GM12878 (cell line): Measurements from ENCODE around the gene PLB1.

Experiments used
- BRCA1 ChIP-seq: IDR thresholded peaks from 2 replicates; pipeline ENCODE4 v1.6.1; 2011; ENCODE audit warnings: low read depth, low read length, improper control_type of control experiment
- CBX5 ChIP-seq: sonication (generic); IDR thresholded peaks from 2 replicates; pipeline ENCODE4 v1.6.1; 2016; ENCODE audit warnings: low read depth, moderate library complexity, mild to moderate bottlenecking, inconsistent platforms
- EED ChIP-seq: sonication (generic); IDR thresholded peaks from 2 replicates; pipeline ENCODE4 v1.6.1; 2016; ENCODE audit warnings: antibody characterized with exemption, low read depth
- EGR1 ChIP-seq, 2 experiments: IDR thresholded peaks; 1 replicate in 1 of 2; 2 replicates in 1 of 2; pipeline ENCODE4 v1.6.1; 2011 to 2012; ENCODE audit warnings: low read depth in 2 of 2, low read length in 2 of 2, borderline replicate concordance in 1 of 2, mild to moderate bottlenecking in 1 of 2, moderate library complexity in 1 of 2
- EZH2 ChIP-seq: IDR thresholded peaks from 2 replicates; pipeline ENCODE4 v1.6.1; 2012; ENCODE audit warnings: low read depth, mild to moderate bottlenecking, control low read depth, inconsistent platforms, low read length, borderline replicate concordance; ENCODE audit not compliant: control insufficient read depth
- JUND ChIP-seq: IDR thresholded peaks from 2 replicates; pipeline ENCODE4 v1.6.1; 2012; ENCODE audit warnings: low read depth, mild to moderate bottlenecking, low read length, improper control_type of control experiment, moderate library complexity
- KDM1A ChIP-seq: fragments of 200-600 bp; sonication (generic); IDR thresholded peaks from 2 replicates; pipeline ENCODE4 v1.6.1; 2016; ENCODE audit warnings: borderline replicate concordance
- RAD21 ChIP-seq: IDR thresholded peaks from 2 replicates; pipeline ENCODE4 v1.6.1; 2011; ENCODE audit warnings: mild to moderate bottlenecking, low read depth, low read length, moderate library complexity; ENCODE audit not compliant: insufficient read depth
- TAF1 ChIP-seq: IDR thresholded peaks from 2 replicates; pipeline ENCODE4 v1.6.1; 2011; ENCODE audit warnings: mild to moderate bottlenecking, low read depth, low read length, borderline replicate concordance
- ZNF274 ChIP-seq: IDR thresholded peaks from one replicate; pipeline ENCODE4 v1.8.0; 2011; ENCODE audit not compliant: insufficient read length, insufficient read depth
- TF ChIP-seq, protein P1 (sequence below): IDR thresholded peaks from 2 replicates; pipeline ENCODE4 v1.6.1; 2011; ENCODE audit warnings: low read depth, low read length, improper control_type of control experiment, borderline replicate concordance
- TF ChIP-seq, protein P2 (sequence below), 3 experiments: IDR thresholded peaks in 2 of 3; conservative IDR thresholded peaks in 1 of 3; 2 replicates each; pipeline ENCODE4 v1.5.1; 2011; ENCODE audit warnings: low read depth in 3 of 3, low read length in 3 of 3, mild to moderate bottlenecking in 3 of 3, control low read depth in 2 of 3, moderate library complexity in 2 of 3, inconsistent platforms in 1 of 3, mixed read lengths in 1 of 3; ENCODE audit not compliant: control insufficient read depth in 2 of 3, insufficient read depth in 1 of 3; ENCODE audit errors: extremely low read depth in 1 of 3
- TF ChIP-seq, protein P3 (sequence below): fragments of 450-650 bp; IDR thresholded peaks from 2 replicates; pipeline ENCODE4 v1.6.1; 2017; ENCODE audit warnings: mild to moderate bottlenecking, moderate library complexity
- TF ChIP-seq, protein P4 (sequence below): fragments of 450-650 bp; IDR thresholded peaks from 2 replicates; pipeline ENCODE4 v1.6.1; 2018; ENCODE audit warnings: mild to moderate bottlenecking, low read depth, moderate library complexity; ENCODE audit not compliant: partially characterized antibody

DNA sequence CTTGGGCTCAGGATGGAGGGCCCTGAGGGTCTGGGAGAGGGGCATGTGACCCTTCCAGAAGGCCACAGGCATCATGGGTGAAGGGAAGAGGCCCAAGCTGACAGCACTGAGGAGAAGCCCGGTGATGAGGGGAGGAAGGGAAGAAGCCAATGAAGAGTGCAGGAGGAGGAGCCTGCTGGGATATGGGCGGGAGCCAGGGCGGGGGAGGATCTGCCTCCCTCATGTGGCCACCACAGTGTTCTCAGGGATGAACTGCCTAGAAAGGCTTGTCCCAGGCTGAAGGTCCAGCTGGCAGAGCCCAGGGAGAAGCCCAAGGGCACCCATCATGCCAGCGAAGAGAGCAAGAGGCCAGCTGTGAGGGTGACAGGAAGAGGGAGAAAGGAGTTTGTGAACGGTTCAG, 24.6 kb upstream of the PLB1 start:
- TF ChIP-seq, protein P1, sequence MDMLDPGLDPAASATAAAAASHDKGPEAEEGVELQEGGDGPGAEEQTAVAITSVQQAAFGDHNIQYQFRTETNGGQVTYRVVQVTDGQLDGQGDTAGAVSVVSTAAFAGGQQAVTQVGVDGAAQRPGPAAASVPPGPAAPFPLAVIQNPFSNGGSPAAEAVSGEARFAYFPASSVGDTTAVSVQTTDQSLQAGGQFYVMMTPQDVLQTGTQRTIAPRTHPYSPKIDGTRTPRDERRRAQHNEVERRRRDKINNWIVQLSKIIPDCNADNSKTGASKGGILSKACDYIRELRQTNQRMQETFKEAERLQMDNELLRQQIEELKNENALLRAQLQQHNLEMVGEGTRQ = no peak
- TF ChIP-seq EGR1 (IDR thresholded peaks at IDR 0.05; ENCODE audit: borderline replicate concordance in 1 of 2, low read depth in 2 of 2, low read length in 2 of 2) = no peak
- TF ChIP-seq, protein P2, sequence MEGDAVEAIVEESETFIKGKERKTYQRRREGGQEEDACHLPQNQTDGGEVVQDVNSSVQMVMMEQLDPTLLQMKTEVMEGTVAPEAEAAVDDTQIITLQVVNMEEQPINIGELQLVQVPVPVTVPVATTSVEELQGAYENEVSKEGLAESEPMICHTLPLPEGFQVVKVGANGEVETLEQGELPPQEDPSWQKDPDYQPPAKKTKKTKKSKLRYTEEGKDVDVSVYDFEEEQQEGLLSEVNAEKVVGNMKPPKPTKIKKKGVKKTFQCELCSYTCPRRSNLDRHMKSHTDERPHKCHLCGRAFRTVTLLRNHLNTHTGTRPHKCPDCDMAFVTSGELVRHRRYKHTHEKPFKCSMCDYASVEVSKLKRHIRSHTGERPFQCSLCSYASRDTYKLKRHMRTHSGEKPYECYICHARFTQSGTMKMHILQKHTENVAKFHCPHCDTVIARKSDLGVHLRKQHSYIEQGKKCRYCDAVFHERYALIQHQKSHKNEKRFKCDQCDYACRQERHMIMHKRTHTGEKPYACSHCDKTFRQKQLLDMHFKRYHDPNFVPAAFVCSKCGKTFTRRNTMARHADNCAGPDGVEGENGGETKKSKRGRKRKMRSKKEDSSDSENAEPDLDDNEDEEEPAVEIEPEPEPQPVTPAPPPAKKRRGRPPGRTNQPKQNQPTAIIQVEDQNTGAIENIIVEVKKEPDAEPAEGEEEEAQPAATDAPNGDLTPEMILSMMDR (IDR thresholded peaks at IDR 0.05 in 2 of 3, conservative IDR thresholded peaks at IDR 0.05 in 1 of 3; ENCODE audit: control insufficient read depth in 2 of 3, extremely low read depth in 1 of 3, insufficient read depth in 1 of 3, low read depth in 3 of 3, low read length in 3 of 3) = no peak
- TF ChIP-seq ZNF274 = no peak
- no peak for TF ChIP-seq EZH2
- TF ChIP-seq BRCA1 = no peak
- TF ChIP-seq, protein P3, sequence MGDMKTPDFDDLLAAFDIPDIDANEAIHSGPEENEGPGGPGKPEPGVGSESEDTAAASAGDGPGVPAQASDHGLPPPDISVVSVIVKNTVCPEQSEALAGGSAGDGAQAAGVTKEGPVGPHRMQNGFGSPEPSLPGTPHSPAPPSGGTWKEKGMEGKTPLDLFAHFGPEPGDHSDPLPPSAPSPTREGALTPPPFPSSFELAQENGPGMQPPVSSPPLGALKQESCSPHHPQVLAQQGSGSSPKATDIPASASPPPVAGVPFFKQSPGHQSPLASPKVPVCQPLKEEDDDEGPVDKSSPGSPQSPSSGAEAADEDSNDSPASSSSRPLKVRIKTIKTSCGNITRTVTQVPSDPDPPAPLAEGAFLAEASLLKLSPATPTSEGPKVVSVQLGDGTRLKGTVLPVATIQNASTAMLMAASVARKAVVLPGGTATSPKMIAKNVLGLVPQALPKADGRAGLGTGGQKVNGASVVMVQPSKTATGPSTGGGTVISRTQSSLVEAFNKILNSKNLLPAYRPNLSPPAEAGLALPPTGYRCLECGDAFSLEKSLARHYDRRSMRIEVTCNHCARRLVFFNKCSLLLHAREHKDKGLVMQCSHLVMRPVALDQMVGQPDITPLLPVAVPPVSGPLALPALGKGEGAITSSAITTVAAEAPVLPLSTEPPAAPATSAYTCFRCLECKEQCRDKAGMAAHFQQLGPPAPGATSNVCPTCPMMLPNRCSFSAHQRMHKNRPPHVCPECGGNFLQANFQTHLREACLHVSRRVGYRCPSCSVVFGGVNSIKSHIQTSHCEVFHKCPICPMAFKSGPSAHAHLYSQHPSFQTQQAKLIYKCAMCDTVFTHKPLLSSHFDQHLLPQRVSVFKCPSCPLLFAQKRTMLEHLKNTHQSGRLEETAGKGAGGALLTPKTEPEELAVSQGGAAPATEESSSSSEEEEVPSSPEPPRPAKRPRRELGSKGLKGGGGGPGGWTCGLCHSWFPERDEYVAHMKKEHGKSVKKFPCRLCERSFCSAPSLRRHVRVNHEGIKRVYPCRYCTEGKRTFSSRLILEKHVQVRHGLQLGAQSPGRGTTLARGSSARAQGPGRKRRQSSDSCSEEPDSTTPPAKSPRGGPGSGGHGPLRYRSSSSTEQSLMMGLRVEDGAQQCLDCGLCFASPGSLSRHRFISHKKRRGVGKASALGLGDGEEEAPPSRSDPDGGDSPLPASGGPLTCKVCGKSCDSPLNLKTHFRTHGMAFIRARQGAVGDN = no peak
- TF ChIP-seq JUND = no peak
- TF ChIP-seq KDM1A = no peak
- no peak for TF ChIP-seq CBX5
- no peak for TF ChIP-seq RAD21
- TF ChIP-seq EED = no peak
- TF ChIP-seq TAF1 = no peak
- TF ChIP-seq, protein P4, sequence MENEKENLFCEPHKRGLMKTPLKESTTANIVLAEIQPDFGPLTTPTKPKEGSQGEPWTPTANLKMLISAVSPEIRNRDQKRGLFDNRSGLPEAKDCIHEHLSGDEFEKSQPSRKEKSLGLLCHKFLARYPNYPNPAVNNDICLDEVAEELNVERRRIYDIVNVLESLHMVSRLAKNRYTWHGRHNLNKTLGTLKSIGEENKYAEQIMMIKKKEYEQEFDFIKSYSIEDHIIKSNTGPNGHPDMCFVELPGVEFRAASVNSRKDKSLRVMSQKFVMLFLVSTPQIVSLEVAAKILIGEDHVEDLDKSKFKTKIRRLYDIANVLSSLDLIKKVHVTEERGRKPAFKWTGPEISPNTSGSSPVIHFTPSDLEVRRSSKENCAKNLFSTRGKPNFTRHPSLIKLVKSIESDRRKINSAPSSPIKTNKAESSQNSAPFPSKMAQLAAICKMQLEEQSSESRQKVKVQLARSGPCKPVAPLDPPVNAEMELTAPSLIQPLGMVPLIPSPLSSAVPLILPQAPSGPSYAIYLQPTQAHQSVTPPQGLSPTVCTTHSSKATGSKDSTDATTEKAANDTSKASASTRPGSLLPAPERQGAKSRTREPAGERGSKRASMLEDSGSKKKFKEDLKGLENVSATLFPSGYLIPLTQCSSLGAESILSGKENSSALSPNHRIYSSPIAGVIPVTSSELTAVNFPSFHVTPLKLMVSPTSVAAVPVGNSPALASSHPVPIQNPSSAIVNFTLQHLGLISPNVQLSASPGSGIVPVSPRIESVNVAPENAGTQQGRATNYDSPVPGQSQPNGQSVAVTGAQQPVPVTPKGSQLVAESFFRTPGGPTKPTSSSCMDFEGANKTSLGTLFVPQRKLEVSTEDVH = no peak
